ENCODE measurements around the gene FAM181B.

DNA sequence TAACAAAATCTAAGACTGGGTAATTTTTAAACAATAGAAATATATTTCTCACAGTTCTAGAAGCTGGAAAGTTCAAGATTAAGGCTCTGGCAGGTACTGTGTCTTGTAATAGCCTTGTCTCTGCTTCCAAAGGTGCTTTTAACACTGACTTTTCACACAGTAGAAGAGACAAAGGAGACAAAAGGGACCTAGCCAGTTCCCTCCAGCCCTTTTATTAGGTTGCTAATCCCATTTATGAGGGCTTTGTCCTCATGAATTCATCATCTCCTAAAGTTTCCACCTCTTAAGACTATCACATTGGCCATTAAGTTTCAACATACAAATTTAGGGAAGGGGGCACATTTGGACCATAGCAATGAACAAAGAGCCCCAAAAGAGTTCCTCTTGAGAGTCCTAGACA lies 40.7 kb downstream of the FAM181B start:
- TF ChIP-seq, protein P1, sequence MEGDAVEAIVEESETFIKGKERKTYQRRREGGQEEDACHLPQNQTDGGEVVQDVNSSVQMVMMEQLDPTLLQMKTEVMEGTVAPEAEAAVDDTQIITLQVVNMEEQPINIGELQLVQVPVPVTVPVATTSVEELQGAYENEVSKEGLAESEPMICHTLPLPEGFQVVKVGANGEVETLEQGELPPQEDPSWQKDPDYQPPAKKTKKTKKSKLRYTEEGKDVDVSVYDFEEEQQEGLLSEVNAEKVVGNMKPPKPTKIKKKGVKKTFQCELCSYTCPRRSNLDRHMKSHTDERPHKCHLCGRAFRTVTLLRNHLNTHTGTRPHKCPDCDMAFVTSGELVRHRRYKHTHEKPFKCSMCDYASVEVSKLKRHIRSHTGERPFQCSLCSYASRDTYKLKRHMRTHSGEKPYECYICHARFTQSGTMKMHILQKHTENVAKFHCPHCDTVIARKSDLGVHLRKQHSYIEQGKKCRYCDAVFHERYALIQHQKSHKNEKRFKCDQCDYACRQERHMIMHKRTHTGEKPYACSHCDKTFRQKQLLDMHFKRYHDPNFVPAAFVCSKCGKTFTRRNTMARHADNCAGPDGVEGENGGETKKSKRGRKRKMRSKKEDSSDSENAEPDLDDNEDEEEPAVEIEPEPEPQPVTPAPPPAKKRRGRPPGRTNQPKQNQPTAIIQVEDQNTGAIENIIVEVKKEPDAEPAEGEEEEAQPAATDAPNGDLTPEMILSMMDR (IDR thresholded peaks at IDR 0.05) = no peak
- TF ChIP-seq EZH2 (IDR thresholded peaks at IDR 0.05) (no peak), EZH2phosphoT487 (IDR thresholded peaks at IDR 0.05) (no peak)

Measured in neural progenitor cell (in vitro differentiated cells).